IPS DF 4.7 (cell line): ENCODE results near the gene GDAP1L1.
"Not testable (repeated sequence)": the region's sequence is repeated elsewhere in the genome, so short reads cannot be mapped to it uniquely, and the experiment has no call there.

Experiments used
- DNase-seq: peaks from one replicate; pipeline ENCODE4 v3.0.0-alpha.2; 2013; ENCODE audit warnings: low spot score; ENCODE audit errors: extremely low read depth

GDAP1L1 gene

DNA sequence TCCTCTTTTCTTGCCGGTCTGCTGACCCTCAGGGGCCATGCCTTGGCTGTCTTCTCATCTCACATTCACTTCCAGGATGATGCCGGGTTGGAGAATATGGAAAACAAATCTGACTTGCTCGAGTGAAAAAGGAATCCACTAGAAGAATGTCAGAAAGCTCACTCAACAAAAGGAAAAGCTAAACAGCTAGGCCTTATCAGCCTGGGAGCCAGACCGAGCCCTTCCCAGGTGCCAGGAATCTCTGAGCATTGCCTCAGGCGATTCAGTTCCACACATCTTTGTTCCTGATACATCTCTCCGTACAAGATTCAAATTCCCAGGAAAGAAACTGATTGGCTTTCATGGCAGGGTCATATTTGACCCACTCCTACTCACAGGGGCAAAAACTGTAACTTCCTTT, 27.3 kb upstream of the GDAP1L1 start:
- no peak for DNase-seq

DNA sequence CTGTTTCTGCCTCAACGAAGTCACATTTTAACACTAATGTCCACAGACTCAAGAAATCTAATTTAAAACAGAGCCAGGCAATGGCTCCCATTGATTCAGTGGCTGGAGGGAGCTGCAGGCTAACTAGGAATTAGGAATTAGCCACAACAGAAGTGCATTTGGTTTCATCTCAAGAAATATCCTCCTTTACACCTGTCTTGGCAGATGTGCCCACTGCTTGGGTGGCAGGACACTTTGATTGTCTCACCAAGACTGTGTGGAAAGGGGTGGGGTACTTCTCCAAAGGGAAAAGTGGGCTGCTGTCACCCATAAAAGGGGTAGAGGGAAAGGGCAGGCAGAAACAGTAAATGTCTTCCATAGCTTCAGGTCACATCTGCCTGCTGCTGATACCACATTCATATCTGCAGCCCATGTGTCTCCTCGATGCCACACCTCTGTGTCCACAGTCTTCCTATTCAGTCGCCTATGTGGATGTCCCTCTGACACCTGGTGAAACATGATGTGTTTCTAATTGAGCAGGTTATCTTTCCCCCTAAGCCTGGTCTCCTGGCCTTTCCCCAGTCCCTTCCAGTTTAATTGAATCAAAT, 25.6 kb upstream of the GDAP1L1 start:
- no peak for DNase-seq

DNA sequence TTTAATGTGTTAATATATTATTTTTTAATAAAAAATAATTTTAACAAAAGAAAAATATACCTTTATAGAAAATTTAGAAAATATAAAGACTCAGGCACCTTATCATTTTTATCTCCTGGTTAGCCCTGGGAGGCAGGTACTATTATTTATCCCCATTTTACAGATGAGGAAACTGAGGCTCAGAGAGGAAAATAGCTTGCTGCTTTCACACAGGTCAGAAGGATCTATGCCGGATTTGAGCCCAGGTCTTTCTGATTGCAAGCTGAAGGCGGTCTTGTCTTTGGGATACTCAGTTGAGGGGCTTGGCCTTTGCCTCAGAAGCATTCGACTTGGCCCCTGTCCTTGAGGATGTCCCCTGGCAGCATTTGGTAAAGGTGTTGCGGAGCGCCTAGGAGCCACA, 25.1 kb upstream of the GDAP1L1 start:
- DNase-seq: no peak

DNA sequence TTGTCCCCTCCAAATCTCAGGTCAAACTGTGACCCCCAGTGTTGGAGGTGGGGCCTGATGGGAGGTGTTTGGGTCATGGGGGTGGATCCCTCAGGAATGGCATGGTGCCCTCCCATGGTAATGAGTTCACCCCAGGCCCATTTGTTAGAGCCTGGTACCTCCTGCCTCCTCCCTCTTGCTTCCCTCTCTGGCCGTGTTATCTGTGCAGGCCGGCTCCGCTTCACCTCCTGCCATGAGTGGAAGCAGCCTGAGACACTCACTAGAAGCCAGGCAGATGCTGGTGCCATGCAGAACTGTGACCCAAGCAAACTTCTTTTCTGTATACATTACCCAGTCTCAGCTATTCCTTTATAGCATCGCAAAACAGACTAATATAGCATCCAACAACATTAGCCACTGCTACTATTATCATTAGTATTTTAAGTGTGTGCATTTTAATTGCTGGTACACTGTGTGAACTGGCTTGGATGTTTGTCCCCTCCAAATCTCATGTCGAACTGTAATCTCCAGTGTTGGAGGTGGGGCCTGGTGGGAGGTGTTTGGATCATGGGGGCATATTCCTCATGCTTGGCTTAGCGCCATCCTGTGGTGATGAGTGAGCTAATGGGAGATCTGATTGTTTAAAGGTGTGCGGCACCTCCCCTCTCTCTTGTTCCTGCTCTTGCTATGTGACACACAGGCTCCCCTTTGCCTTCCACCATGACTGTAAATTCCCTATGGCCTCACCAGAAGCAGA, 24.3 kb upstream of the GDAP1L1 start:
- DNase-seq: no peak

DNA sequence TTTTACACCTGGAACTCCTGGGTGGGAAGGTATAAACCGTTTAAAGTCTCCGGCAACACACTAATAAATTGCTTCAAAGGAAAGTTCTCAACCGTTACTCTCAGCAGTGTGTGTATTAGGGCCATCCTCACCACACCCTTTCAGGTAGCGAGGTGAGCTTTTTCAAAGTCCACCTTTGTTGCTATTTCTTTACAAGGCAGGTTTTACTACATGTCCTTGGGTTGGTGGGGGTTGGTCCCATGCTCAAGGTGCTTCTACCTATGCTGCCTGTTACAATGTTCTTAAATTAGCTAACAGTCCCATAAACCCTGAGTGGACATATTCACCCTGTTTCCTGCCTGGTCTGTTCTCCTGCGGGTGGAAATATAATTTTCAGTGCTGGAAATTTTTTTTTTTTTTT, 23.4 kb upstream of the GDAP1L1 start:
- DNase-seq: no peak

DNA sequence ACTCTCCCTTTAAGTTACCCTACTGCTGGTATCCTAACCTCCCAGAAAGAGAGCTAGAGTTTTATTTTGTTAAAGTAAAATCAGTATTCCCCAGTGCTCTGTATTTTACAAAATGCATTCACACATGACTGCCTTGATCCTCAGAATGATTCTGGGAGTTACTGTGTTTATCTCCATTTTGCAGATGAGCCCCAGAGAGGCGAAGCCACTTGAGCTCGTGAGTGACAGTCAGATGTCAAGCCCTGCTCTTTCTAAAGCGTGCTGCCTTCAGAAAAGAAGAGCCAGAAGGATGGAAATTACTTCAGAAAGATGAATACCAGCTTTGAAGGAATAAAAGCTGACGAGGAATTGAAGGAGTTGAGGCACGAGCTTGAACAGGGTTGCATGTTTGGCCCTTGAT, 22.5 kb upstream of the GDAP1L1 start:
- DNase-seq: no peak

DNA sequence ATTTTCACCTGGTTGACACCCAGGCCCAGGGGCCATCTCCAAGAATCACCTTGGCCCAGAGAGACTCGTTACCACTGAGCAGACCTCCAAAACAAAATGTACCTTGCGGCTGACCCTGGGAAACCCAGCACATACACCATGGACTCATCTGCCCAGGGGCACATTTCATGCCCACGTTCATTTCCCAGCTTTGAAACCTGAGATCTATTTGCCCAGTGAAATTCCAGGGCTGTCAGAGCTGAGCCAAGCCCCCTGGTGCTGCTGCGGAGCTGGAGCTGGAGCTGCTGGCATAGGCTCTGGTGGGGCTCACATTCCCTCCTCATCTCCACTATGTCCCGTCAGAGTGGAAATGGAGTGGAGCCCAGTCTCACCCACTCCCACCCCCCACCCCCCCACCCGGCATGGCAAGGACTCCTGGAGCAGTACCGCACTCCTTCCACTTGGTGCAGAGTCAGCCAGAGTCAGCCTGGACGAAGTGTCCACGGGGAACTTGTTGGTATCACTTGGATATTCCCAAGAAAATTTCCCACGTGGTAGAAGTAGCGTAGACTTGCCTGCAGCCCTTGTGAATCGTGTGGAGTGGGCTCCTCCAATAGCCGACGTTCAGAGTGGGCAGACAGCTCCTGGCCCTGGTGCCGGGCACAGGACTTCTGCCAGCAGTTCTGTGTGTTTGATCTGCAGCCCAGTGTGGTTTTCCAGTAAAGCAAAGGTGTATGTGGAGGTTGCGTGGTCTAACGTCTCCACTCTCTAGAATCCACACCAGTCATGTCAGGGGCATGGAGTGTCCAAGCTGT, 18.4 kb upstream of the GDAP1L1 start:
- DNase-seq: no peak

DNA sequence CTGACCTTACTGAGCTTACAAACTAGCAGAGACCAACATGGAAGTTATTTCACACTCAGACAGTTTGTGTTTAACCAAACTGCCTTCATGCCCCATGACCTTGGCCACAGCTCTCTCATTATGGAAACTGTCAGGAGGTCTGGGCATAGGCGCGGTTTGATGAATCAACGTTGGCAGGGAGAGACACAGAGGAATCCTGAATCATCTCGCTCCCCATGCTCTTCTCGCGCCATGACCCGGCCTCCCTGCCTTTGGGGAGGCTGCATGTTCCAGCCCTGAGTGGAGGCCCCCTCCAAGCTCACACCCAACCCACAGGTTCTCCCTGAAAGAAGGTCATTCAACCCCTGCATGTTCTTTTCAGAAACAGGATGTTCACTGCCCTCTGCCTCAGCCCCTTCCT, 15.9 kb upstream of the GDAP1L1 start:
- DNase-seq: no peak

DNA sequence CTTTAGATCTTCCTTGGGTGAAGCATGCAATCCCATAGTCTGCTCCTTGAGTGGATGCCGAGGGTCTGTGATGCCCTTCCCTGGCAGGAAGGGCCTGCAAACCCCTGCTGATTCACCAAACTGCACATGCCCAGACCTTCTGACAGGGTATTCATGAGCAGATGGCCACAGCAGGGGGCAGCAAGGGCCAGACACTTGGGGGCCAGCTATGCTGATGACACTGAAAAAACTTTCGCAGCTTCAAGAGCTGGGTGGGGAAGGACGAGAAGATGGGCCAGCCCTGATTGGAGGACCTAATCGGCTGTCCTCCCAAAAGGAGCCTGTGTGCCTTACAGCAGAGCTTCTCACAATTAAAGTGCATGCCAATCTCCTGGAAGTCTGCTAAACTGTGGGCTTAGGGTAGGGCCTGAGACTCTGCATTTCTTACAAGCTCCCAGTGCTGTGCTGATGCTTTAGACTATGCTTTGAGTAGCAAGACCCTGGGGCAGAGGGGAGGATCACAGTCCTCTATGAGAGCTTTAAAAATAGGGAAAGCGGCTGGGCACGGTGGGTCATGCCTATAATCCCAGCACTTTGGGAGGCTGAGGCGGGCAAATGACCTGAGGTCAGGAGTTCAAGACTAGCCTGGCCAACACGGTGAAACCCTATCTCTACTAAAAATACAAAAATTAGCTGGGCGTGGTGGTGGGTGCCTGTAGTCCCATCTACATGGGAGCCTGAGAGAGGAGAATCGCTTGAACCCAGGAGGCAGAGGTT, 15.2 kb upstream of the GDAP1L1 start:
- DNase-seq: no peak

DNA sequence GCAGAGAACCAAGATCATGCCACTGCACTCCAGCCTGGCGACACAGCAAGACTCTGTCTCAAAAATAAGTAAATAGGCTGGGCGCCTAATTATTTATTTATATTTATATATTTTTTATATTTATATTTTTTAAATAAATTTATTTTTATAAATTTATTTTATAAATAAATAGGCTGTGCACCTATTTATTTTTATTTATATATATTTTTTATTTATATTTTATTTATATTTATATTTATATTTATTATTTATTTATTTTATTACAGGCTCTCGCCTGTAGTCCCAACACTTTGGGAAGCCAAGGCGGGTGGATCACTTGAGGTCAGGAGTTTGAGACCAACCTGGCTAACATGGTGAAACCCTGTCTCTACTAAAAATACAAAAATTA, 14.6 kb upstream of the GDAP1L1 start:
- not testable (repeated sequence) for DNase-seq

DNA sequence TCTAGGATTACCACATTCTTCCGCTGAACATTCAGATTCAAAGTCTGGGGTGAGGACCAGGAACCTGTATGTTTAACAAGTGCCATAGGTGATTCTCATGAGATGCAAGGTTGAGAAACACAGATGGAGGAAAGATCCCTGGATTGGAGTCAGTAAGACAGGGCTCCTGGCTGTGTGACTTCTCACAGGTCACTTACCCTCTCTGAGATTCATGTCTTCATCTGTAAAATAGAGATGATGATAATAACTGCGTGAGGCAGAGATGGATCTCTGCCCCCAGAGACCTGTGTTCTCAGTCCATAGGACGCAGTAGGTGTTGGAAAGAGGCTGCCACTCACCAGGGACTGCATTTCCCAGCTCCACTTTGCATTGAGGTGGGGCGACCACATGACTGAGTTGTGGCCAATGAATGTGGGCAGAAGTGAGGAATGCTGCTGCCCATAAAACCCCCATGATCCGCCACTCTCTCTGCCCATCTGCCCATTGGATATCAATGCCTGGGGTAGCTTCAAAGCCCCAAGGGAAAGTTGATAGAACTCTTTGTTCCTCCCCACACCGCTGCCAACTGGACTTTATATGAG, 13.6 kb upstream of the GDAP1L1 start:
- no peak for DNase-seq

DNA sequence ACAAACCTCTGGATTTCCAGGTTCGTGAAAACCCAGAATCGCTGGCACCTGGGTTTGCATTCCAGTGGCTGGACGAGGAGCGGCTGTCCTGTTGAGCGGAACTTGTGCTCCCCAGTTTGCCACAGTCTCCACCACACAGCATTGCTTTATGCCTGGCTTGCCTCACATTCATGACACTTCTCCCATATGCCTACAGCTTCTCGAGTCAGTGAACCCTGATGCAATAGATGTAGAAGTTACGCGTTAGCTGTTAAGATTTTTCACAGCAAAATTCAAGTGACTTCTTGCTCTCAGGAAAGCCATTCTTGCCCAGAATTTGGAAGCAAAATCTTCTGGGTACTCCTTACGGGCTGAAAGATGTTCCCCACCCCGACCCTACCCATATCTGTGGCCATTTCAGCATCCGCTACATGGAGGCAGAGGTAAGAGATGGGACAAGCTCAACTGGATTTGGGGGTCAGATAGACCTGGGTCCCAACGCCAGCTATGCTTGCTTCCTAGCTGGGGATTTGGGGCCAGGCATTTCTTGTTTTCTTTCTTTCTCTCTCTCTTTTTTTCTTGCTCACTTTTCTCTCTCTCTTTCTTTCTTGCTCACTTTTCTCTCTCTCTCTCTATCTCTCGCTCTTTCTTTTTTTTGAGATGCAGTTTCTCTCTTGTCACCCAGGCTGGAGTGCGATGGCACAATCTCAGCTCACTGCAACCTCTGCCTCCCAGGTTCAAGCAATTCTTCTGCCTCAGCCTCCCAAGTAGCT, 12.4 kb upstream of the GDAP1L1 start:
- DNase-seq: no peak

DNA sequence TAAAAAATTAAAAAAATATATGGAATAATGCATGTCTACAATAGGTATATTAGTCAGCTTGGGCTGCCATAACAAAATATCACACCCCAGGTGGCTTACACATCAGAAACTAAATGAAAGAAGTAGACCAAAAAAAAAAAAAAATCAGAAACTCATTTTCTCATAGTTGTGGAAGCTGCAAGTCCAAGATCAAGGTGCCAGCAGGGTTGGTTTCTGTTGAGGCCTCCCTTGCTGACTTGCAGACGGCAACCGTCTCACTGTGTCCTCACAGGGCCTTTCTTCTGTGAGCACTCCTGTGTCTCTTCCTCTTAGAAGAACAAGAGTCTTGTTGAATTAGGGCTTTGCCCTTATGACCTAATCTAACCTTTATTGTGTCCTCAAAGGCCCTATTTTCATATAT, 11.4 kb upstream of the GDAP1L1 start:
- no peak for DNase-seq

DNA sequence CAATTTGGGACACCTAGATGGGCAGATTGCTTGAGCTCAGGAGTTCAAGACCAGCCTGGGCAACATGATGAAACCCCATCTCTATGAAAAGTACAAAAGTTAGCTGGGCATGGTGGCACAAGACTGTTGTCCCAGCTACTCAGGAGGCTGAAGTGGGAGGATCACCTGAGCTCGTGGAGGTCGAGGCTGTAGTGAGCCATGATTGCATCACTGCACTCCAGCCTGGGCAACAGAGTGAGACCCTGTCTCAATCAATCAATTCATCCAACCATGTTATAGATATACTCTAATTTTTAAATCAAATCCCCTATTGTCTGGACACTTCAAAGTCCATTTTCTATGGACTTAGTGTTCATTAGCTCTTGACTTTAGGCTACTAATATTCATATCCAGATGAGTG, 10.3 kb upstream of the GDAP1L1 start:
- not testable (repeated sequence) for DNase-seq

DNA sequence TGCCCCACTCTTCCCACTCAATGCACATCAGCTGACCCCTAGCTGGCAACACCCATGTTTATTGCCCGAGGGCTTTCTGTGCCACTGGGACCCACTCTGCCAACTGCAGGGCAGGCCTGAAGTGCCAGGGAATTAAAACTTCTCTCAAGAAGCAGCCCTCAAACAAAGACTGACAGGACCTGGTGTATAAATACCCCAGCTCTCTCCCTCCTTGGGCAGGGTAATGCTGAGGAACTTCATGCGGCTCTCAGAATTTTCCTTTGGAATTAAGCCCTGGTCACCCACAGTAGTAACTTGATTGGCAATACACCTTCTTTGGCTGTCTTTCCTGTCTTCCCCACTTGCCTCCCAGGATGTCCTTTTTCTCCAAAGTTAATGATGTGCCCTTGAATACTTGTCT, 5.3 kb upstream of the GDAP1L1 start:
- DNase-seq: no peak

DNA sequence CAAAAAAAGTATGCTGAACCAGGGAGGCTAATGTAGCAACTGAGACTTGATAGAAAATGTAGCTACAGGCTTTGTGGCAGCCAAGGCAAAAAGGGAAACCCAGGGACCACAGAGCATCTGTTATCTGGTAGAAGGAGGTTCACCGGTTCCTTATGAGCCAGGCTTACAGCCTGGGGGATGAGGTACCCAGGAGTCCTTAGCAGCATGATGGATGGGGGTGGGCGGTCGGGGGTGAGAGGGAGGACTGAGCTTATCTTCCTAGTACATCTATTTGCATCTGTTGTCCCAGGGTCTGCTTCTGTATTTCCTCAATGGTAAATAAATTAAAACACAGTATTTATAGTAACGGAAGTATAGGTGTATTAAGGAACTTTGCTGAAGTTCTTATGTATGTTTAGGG, 1.1 kb upstream of the GDAP1L1 start:
- DNase-seq: no peak

DNA sequence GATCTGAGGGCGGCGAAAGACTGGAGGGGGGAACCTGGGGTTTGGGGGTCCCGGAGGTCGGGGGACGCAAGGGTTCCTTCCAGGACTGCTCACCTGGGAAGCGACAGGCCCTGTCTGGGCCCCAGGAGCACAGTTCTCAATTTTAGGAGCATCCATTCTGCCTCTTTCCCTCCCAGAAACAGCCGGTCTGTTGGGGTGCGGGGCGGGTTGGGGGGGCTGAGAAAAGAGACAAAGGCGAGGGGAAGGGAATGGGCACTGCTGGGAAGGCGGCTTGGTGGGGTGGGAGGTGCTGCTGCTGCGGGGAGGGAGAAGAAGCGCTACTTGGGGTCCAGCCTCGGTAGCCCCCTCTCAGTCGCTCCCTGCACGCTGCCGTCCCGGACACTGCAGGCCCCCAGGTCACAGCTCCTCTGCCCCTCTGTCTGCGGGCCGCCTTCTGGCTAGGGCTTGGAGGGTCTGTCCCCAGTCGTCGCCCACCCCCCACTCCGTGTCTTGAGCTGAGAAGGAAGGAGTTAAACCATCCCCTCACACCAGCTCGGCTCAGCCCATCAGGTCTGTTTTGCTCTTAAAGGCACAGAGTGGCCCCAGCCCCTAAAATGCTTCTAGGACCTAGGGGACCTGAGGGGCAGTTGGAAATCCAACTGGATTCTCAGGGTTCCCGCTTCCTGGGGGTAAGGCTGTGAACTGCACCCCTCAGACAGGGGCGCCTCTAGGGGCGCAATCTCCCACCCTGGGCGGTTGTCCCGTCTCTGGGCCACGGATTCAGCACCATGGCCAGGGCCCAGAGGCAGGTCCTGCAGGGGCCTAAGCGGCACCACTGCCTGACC, 690 bp downstream of the GDAP1L1 start:
- no peak for DNase-seq

DNA sequence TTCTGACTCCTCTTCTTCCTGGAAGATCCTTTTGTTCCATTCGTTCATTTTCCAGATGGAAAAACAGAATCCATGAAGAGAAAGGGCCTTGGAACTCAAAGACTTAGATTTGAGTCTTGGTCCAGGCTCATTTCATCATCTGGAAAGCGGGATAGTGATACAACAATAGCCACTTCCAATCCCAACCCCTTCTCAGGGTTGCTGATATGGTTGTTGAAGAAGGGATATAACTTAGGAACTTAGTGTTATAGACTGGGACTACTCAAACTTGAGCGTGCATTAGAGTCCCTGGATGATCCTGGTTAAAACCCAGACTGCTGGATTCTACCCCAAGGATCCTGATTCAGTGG, 1.3 kb downstream of the GDAP1L1 start:
- DNase-seq: no peak

DNA sequence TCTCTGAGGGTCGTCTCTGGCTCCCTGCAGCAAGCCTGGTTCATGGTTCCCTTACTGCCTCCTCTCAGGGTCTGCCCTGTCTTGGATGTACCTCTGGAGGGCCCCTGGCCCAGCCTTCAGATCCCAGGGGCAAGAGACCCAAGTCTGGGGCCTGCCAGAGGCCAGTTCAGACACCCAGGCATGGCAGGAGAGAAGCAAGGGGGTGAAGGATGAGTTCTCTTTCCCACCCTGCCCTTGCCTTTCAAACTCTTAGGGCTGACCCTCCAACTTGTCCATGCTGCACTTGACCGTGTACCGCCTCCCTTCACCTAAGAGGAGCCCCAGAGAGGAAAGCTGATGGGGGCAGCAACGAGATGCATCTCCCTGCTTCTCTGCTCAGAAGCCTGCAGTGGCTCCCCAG, 4.2 kb downstream of the GDAP1L1 start:
- no peak for DNase-seq

DNA sequence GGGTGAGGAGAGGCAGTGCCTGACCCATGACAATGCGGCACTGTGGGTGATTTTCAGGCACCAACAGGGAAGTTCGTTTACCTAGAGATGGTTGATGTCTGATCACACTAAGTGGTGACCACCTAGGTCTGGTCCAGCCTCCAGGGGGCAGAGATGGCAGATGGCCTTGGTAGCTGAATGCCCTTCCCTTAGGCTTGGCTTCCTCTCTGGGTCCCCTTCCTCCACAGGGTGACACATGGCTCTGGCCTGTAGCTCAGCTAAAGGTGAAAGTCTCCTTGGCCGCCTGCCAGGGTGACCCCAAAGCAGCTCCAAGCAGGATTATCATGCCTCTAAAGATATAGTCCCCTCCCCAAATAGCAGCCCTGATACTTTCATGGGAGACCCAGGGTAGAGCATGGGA, 6.4 kb downstream of the GDAP1L1 start:
- DNase-seq: no peak
